HEK293 (cell line): ENCODE measurements around the gene CD109.

Source experiments
- CTCF ChIA-PET: fragments of 350-600 bp; formaldehyde crosslinking; extraction: SDS; loops from one replicate; lab custom pipeline; 2021; ENCODE audit warnings: antibody characterized with exemption; lab: Yijun Ruan, JAX
- POLR2A ChIA-PET: fragments of 300-600 bp; formaldehyde crosslinking; extraction: SDS; loops from one replicate; lab custom pipeline; 2020; ENCODE audit warnings: antibody characterized with exemption, inconsistent platforms; lab: Yijun Ruan, JAX
- H3K27ac ChIP-seq: fragments of 200-500 bp; sonication (Bioruptor generic); 2 replicates; pipeline ENCODE4 v1.5.1; 2014; ENCODE audit warnings: low read depth, low read length, control low read depth, inconsistent platforms; ENCODE audit errors: extremely low read depth
- H3K36me3 ChIP-seq, 2 experiments: fragments of 200-500 bp in 1 of 2; sonication (Bioruptor generic) in 1 of 2; 1 replicate in 1 of 2; 2 replicates in 1 of 2; pipeline ENCODE4 v1.5.1; 2014 to 2017; ENCODE audit warnings: inconsistent platforms in 2 of 2, low read length in 2 of 2; ENCODE audit not compliant: control insufficient read depth in 2 of 2, insufficient read depth in 1 of 2
- H3K4me1 ChIP-seq: fragments of 200-500 bp; sonication (Bioruptor generic); 2 replicates; pipeline ENCODE4 v1.5.1; 2014; ENCODE audit warnings: mild to moderate bottlenecking, low read length, inconsistent platforms; ENCODE audit not compliant: control insufficient read depth, insufficient read depth
- H3K4me3 ChIP-seq: 2 replicates; pipeline ENCODE4 v1.5.1; 2011; ENCODE audit warnings: low read depth, mild to moderate bottlenecking, control low read depth, low read length, moderate library complexity
- H3K9me3 ChIP-seq: fragments of 200-500 bp; sonication (Bioruptor generic); 2 replicates; pipeline ENCODE4 v1.5.1; 2014; ENCODE audit warnings: low read depth, low read length, inconsistent platforms; ENCODE audit not compliant: control insufficient read depth, insufficient read depth
- EGR2 ChIP-seq: fragments of 450-650 bp; formaldehyde crosslinking; IDR thresholded peaks from 2 replicates; pipeline ENCODE4 v1.5.1; 2016; ENCODE audit warnings: low read depth, missing biosample characterization, missing genetic modification characterization
- INSM2 ChIP-seq: fragments of 450-650 bp; formaldehyde crosslinking; IDR thresholded peaks from 2 replicates; pipeline ENCODE4 v1.5.1; 2016; ENCODE audit warnings: missing biosample characterization, missing genetic modification characterization
- KLF8 ChIP-seq: fragments of 450-650 bp; formaldehyde crosslinking; IDR thresholded peaks from 2 replicates; pipeline ENCODE4 v1.5.1; 2016; ENCODE audit warnings: missing biosample characterization, missing genetic modification characterization
- PATZ1 ChIP-seq: fragments of 450-650 bp; formaldehyde crosslinking; IDR thresholded peaks from 2 replicates; pipeline ENCODE4 v1.5.1; 2016; ENCODE audit warnings: missing biosample characterization, missing genetic modification characterization
- ZBTB1 ChIP-seq: fragments of 450-650 bp; formaldehyde crosslinking; IDR thresholded peaks from 2 replicates; pipeline ENCODE4 v1.5.1; 2016; ENCODE audit warnings: missing biosample characterization, missing genetic modification characterization
- ZBTB10 ChIP-seq: fragments of 450-650 bp; formaldehyde crosslinking; IDR thresholded peaks from 2 replicates; pipeline ENCODE4 v1.5.1; 2016; ENCODE audit warnings: missing biosample characterization, missing genetic modification characterization
- ZBTB20 ChIP-seq: fragments of 450-650 bp; formaldehyde crosslinking; IDR thresholded peaks from 2 replicates; pipeline ENCODE4 v1.5.1; 2016; ENCODE audit warnings: missing biosample characterization, missing genetic modification characterization
- ZBTB26 ChIP-seq: fragments of 450-650 bp; formaldehyde crosslinking; optimal IDR thresholded peaks from 2 replicates; pipeline ENCODE3; 2016; ENCODE audit warnings: missing biosample characterization, mild to moderate bottlenecking, missing genetic modification characterization
- ZNF133 ChIP-seq: fragments of 450-650 bp; formaldehyde crosslinking; IDR thresholded peaks from 2 replicates; pipeline ENCODE4 v1.5.1; 2016; ENCODE audit warnings: missing biosample characterization, missing genetic modification characterization
- ZNF16 ChIP-seq: fragments of 450-650 bp; formaldehyde crosslinking; IDR thresholded peaks from 2 replicates; pipeline ENCODE4 v1.5.1; 2016; ENCODE audit warnings: low read depth, missing biosample characterization, missing genetic modification characterization
- ZNF175 ChIP-seq: fragments of 450-650 bp; formaldehyde crosslinking; IDR thresholded peaks from 2 replicates; pipeline ENCODE4 v1.5.1; 2016; ENCODE audit warnings: missing biosample characterization, missing genetic modification characterization
- ZNF214 ChIP-seq: fragments of 450-650 bp; formaldehyde crosslinking; IDR thresholded peaks from 2 replicates; pipeline ENCODE4 v1.5.1; 2017; ENCODE audit warnings: missing biosample characterization, mild to moderate bottlenecking, missing genetic modification characterization, borderline replicate concordance
- ZNF23 ChIP-seq: fragments of 450-650 bp; formaldehyde crosslinking; IDR thresholded peaks from 2 replicates; pipeline ENCODE4 v1.5.1; 2016; ENCODE audit warnings: missing biosample characterization, missing genetic modification characterization, borderline replicate concordance
- ZNF24 ChIP-seq: fragments of 450-650 bp; formaldehyde crosslinking; IDR thresholded peaks from 2 replicates; pipeline ENCODE4 v1.5.1; 2016; ENCODE audit warnings: missing biosample characterization, missing genetic modification characterization
- ZNF366 ChIP-seq: fragments of 450-650 bp; formaldehyde crosslinking; conservative IDR thresholded peaks from 2 replicates; pipeline ENCODE4 v1.5.1; 2016; ENCODE audit warnings: missing biosample characterization, missing genetic modification characterization
- ZNF426 ChIP-seq: fragments of 450-650 bp; formaldehyde crosslinking; IDR thresholded peaks from 2 replicates; pipeline ENCODE4 v1.5.1; 2017; ENCODE audit warnings: missing biosample characterization, missing genetic modification characterization, mild to moderate bottlenecking, inconsistent platforms, moderate library complexity
- ZNF449 ChIP-seq: fragments of 450-650 bp; formaldehyde crosslinking; IDR thresholded peaks from 2 replicates; pipeline ENCODE4 v1.5.1; 2017; ENCODE audit warnings: missing biosample characterization, mild to moderate bottlenecking, missing genetic modification characterization, moderate library complexity
- ZNF571 ChIP-seq: fragments of 450-650 bp; formaldehyde crosslinking; IDR thresholded peaks from 2 replicates; pipeline ENCODE4 v1.5.0; 2017; ENCODE audit warnings: missing biosample characterization, missing genetic modification characterization
- ZSCAN30 ChIP-seq: fragments of 450-650 bp; IDR thresholded peaks from 2 replicates; pipeline ENCODE4 v1.5.1; 2018; ENCODE audit warnings: missing biosample characterization, mild to moderate bottlenecking, missing genetic modification characterization, moderate library complexity

Gene CD109

GRCh38 chr6:73858376-73858775 lies 162.4 kb downstream of the CD109 start:
- H3K4me1 ChIP-seq = no peaks in the 10 kb centered on the region
- no peaks in the 10 kb centered on the region for H3K9me3 ChIP-seq
- POLR2A ChIA-PET = no interaction called here
- no peaks in the 10 kb centered on the region for H3K36me3 ChIP-seq
- H3K27ac ChIP-seq = no peak overlapping the region
- TF ChIP-seq ZNF214 (tag by site-specific recombination) (no peak), ZNF133 (tag by site-specific recombination) (no peak), ZNF175 (tag by site-specific recombination) (no peak), EGR2 (tag by site-specific recombination) (no peak), INSM2 (tag by site-specific recombination) (no peak), ZNF23 (tag by site-specific recombination) (no peak), ZNF426 (tag by site-specific recombination) (no peak), ZNF366 (no peak), ZBTB26 (no peak), KLF8 (tag by site-specific recombination) (no peak), ZBTB20 (no peak), ZNF571 (no peak), PATZ1 (tag by site-specific recombination) (no peak), ZSCAN30 (no peak), ZNF24 (tag by site-specific recombination) (no peak), ZNF16 (tag by site-specific recombination) (no peak), ZBTB10 (tag by site-specific recombination) (no peak), ZBTB1 (no peak), ZNF449 (no peak)
- TF ChIP-seq, all 188 proteins: peak for 0
- CTCF ChIA-PET = interaction anchor here (0.7 to 1.2 kb wide), 5 partner anchors 18 to 1352 kb away, joined by 3 to 6 read pairs (median 3); no protein-coding TSS in a partner anchor
- H3K4me3 ChIP-seq = no peak overlapping the region
